HT1080 (cell line): ENCODE measurements around the gene ARMH3. TPM values are rescaled to one million over a fixed set of nuclear protein-coding genes. Genes with fewer than 3 reads are reported as not detected.
A peak's percentile ranks its signal among the peaks of the same experiment; 100 is the strongest.

Experiments
- DNase-seq: peaks from one replicate; pipeline ENCODE4 v3.0.0-alpha.2; 2015; ENCODE audit warnings: low read depth
- total RNA-seq: library from RNA; depleted of rRNA; stranded (reverse); fragments of >200 nt; shearing (Covaris generic); gene quantifications from 2 replicates; pipeline ENCODE4 v1.2.3, GENCODE V29; 2014

The ARMH3 gene
- total RNA-seq, 1 experiment from 2014 or later, result 6.6 TPM

GRCh38 chr10:101838416-101838970 lies 217.5 kb downstream of the ARMH3 start:
- no peak for DNase-seq

- DNase-seq, result no peak
Observed at GRCh38 chr10:101837748-101838147, 218.2 kb downstream of the ARMH3 start.

GRCh38 chr10:101835362-101835761 lies 220.6 kb downstream of the ARMH3 start:
- no peak for DNase-seq

- peak; percentile 28 for DNase-seq
Observed at GRCh38 chr10:101834341-101834740, 221.6 kb downstream of the ARMH3 start.

GRCh38 chr10:101833466-101833865 lies 222.5 kb downstream of the ARMH3 start:
- DNase-seq, result no peak

- no peak for DNase-seq
Observed at GRCh38 chr10:101832325-101832771, 223.6 kb downstream of the ARMH3 start.

GRCh38 chr10:101831169-101831811 lies 224.7 kb downstream of the ARMH3 start:
- DNase-seq, result no peak

- peak; percentile 46 for DNase-seq
Observed at GRCh38 chr10:101830322-101831168, 225.4 kb downstream of the ARMH3 start.

- no peak for DNase-seq
Observed at GRCh38 chr10:101829561-101830315, 226.2 kb downstream of the ARMH3 start.

GRCh38 chr10:101828766-101829551 lies 227.0 kb downstream of the ARMH3 start:
- no peak for DNase-seq

GRCh38 chr10:101827919-101828600 lies 227.9 kb downstream of the ARMH3 start:
- no peak for DNase-seq

- no peak for DNase-seq
Observed at GRCh38 chr10:101826852-101827434, 229.0 kb downstream of the ARMH3 start.

- DNase-seq, result no peak
Observed at GRCh38 chr10:101824736-101825135, 231.2 kb downstream of the ARMH3 start.

- no peak for DNase-seq
Observed at GRCh38 chr10:101818872-101819633, 236.9 kb downstream of the ARMH3 start.

GRCh38 chr10:101818119-101818871 lies 237.7 kb downstream of the ARMH3 start, which contains the start of gene OGA:
Gene OGA, minus strand, starts transcription at chr10:101818444. Its CDS starts 422 bp downstream, at chr10:101818022.
- peak; percentile 99 for DNase-seq

- peak; percentile 91 for DNase-seq
Observed at GRCh38 chr10:101817337-101818118, 238.4 kb downstream of the ARMH3 start.

GRCh38 chr10:101816913-101817336 lies 239.0 kb downstream of the ARMH3 start:
- no peak for DNase-seq
